HG02870 (cell line): ENCODE data around the gene INHA.

Source experiments
- ATAC-seq: cut with Tn5 transposase; IDR thresholded peaks from one replicate; pipeline ENCODE4 v1.9.1; 2021; ENCODE audit warnings: mild to moderate bottlenecking, moderate library complexity; ENCODE audit not compliant: unreplicated experiment

The INHA gene

DNA sequence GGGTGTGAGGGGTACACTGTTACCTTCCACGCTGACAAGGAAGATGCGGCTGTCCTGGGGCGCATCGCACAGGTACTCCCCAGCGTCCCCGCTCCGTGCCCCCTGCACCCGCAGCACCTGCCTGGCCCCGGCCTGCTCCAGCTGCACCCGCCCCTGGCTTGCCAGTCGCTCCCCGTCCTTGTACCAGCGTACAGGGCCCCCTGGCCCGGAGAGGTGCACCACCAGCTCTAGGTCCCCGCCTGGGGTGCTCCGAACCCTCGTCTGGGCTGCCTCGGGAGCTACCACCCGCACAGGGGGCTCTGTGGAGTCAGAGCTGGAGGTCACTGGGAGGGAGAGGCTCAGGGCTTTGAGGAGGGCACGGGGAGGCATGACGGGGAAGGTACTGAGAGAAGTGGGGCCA, 14.8 kb upstream of the INHA start:
- no peak for ATAC-seq

DNA sequence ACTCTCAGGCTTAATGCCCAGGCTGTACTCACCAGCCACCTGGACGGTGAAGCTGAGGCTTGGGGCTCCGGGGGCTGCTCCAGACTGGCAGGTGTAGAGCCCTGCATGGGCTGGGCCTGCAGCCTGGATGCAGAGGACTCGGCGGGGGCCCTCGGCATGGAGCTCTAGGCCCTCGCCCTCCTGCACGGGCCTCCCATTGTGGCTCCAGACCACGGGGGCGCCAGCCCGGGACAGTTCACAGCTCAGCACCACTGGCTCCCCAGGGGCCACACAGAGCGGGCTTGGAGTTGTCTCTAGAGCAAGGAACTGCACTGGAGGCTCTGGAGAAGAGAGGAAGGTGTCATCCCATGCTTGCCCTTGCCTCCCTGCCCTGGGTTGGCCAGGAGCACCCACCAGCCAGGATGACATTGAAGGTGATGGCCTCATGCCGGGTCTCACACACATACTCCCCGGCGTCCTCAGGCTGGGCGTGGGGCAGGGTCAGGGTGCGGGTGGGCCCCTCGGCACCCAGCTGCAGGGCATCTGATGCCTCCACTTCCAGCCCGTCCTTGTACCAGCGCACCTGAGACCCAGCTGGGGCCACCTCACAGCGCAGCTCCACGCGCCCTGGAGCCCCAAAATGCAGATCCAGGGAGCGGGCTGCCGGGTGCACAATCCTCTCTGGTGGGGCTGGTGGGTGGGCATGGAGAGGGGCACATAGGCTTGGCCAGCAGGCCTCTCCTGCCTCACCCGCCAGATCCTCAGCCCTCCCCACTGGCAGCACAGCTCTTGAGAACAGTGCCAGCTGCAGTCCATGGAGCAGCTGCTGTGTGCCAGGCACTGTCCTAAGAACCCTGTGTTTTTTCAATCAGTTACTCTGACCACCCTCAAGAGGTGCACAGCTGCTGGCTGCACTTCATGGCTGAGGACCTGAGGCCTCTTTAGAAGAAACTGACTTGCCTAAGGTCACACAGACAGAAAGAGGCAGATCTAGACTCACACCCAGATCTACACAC, 14.0 kb upstream of the INHA start:
- no peak for ATAC-seq

- ATAC-seq = no peak
These were observed 12.8 kb upstream of the INHA start for GRCh38 chr2:219559156-219559915.

DNA sequence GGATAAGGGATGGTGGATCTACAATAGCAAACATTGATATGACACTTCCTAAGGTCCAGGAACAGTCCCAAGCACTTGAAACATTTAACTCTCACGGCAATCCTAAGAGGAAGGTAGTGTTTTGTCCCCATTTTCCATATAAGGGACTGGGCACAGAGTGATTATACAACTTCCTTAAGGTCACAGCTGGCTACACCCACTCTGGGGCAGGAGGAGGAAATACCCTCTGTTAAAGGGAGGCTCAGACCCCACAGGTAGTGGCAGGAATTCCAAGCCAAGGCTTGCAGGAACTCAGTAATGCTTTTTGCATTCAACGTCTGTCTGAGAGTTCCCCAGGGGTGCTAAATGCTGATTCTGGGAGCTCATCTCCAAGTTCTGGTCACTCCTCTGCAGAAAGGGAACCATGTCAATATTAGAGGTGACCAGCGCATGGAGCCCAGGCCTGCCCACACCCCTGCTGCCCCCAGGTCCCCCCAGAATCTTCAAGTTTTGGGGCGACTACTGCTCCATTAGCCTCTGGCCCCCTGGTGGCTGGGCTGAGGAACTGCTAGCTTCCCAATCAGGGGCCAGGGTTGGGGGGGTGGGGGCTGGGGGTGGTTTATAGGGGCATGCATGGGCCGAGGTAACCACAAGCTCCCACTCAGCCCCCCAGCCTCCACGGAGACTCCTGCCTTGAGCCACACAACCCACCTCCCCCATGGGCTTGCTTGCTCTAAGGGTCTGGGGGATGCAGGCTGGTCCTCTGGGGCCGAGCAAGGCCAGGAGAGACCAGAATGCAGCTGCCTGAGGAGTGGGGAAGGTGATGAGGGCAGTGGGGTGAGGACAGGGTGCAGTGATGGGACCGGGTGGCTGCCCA, 11.8 kb upstream of the INHA start:
- no peak for ATAC-seq

- ATAC-seq = no peak
These were observed 11.3 kb upstream of the INHA start for GRCh38 chr2:219560893-219561178.

GRCh38 chr2:219561179-219562048, 10.7 kb upstream of the INHA start:
- ATAC-seq = no peak

- ATAC-seq = no peak
These were observed 9.8 kb upstream of the INHA start for GRCh38 chr2:219562049-219563020.

DNA sequence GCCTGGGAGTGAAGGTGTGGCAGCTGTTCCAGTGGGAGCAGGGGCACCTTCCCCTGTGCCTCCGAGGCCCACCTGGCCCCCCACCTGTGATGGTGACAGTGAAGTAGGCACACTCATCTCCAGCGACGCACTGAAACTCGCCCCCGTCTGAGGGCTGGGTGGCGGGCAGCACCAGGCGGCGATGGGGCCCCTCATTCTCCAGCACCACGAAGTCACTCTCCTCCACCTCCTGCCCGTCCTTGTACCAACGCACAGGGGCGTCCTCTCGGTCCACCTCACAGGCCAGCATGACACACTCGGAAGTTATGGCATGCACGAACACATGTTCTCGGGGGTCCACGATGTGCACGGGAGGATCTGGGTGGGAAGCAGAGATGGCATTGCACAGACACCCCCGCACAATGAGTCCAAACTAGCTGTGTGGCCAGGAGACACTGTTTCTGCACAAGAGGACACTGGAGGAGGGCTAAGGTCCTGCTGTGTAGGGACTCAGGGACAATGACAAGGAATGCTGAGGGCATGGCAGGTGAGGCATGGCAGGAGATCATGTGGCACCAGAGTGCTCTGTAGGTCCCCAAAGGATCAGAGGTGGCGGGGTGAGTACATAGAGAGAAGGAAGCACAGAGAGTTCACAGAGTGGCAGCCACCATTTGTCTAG, 8.7 kb upstream of the INHA start:
- no peak for ATAC-seq

DNA sequence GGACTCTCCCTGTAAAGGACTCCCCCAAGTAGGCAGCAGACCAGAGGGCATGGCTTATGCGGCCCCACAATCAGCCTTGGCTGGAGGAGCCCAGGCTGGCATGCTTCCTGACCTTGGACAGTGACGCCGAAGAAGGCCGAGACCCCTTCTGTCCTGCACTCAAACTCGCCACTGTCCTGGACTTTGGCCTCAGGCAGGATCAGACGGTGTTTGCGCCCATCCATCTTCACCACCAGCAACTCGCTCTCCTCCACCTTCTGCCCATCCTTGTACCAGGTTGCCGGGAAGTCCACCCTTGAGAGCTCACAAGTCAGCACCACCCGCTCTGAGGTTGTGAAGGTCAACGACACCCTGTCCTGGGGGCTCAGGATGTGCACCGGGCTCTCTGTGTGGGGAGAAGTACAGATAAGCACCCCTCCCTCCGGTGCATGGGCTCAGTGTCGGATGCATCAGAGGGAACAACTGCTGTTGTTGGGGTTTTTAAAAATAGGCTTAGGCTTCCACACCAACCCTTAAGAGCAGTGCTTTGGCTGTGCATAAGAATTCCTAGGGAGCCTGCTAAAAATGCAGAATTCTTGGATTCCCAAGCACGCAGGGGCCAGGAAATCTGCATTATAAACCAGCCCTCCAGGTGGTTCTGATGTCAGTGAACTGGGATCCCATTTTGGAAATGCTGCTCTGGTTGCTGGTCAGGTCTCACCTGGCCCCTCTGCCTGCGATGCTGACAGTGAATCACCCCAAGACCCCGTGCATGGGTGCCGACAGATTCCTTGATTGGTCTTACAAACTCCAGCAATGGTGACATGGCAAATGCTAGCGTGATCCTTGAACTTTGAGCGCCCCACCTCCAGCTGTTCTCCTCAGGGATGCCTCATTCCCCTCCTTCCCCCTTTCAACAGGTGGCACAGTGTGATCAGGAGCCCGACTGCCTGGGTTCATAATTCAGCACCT, 6.7 kb upstream of the INHA start:
- no peak for ATAC-seq

- no peak for ATAC-seq
These were observed 5.5 kb upstream of the INHA start for GRCh38 chr2:219566640-219567039.

- no peak for ATAC-seq
These were observed 5.0 kb upstream of the INHA start for GRCh38 chr2:219567131-219567530.

DNA sequence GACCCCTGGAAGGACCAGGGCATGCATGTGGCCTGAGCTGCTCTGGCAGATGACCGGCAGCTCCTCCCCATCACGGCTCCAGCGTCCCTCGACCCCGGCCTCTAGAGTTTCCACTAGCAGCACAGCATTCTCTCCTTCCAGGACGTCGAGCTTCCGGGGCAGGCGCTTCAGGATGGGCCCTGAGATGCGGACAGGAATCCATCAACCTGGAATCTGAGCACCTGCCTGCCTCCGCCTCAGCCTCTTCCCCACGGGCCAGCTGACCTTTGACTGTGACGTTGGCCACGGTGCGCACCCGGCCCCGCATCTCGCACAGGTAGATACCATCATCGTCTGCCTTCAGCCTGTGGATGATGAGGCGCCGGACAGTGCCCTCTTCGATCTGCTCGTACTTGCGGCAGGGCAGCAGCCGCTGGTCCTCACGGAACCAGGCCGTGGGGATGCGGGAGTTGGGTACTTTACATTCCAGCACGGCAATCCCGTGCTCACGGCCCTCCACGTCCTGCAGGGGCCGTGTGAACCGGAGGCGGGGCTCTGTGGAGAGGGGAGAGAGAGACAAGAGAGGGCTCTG, 4.2 kb upstream of the INHA start:
- no peak for ATAC-seq

DNA sequence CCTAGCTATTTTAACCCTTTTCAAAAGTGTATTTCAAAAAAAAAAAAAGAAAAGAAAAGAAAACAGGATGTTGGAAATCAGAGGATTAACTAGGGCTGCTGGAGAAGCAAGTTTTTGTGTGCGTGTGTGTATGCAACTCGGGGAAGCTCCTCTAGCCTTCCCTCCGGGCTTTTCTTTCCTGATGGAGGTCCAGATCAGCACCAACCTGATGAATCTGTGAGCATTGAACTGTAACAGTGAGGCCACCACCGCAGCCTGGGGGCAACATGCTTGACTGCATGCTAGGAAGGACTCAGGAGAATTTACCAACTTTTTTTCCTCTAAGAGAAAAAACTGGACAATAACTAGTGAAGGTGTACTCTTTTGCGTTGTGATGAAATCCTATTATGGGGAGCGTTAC, 3.1 kb upstream of the INHA start:
- no peak for ATAC-seq

- no peak for ATAC-seq
These were observed 2.5 kb upstream of the INHA start for GRCh38 chr2:219569635-219570034.

DNA sequence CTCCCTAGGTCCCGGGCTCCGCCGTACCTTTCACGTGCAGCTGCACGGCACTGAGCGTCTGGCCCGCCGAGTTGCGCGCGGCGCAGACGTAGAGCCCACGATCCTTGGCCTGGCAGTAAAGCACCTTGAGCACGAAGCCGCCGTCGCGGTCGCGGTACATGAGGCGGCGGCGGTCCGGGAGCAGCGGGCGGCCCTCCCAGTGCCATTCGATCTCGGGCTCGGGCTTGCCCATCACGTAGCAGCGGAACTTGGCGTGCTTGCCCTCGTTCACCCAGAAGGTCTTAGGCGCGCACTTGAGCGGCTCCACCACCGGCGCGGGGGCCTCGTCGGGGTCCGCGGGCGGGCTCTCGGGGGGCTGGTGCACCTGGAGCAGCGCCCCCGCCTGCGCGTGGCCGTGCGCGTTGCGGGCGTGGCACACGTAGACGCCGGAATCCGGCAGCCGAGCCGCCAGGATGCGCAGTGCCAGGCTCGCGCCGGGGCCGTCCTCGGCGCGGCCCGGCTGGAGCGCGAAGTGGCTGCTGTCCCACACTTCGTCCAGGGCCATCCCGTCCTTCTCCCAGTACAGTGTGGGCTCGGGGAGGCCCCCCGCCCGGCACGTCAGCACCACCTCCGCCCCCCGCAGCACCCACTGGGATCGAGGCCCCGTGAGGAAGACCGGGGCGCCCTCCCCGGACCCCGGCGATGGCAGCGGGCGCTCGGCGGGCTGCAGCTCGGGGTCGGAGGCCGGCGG, 1.8 kb upstream of the INHA start:
- ATAC-seq = no peak

DNA sequence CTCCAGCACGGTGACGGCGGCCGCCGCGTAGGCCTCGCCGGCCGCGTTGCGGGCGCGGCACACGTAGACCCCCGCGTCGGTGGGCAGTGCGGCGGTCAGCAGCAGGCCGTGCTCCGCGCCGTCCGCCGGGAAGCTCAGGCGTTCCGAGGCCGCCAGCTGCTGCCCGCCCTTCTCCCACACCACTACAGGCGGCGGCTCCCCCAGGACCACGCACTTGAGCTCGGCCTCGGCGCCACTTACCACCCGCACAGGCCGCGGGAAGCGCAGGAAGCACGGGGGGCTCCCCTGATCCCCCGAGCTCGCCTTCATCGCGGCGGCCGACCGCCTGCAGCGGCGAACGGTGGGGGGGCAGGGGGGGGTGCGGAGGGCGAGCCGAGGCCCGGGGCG, 1.2 kb upstream of the INHA start:
- no peak for ATAC-seq
